ENCODE data around the gene XIRP2. TPM values are rescaled to one million over a fixed set of nuclear protein-coding genes. Genes with fewer than 3 reads are reported as not detected.
"Not testable (repeated sequence)": the region's sequence is repeated elsewhere in the genome, so short reads cannot be mapped to it uniquely, and the experiment has no call there.

The XIRP2 gene
- total RNA-seq, 1 donor from 2014 or later: 0.14 TPM

GRCh38 chr2:167264380-167264779, 376.1 kb downstream of the XIRP2 start:
- no peaks in the 10 kb centered on the region for H3K4me1 ChIP-seq
- H3K4me3 ChIP-seq: no peak overlapping the region
- H3K9me3 ChIP-seq: no peaks in the 10 kb centered on the region
- no peaks in the 10 kb centered on the region for H3K27me3 ChIP-seq
- ATAC-seq (peak; percentile 36), DNase-seq (no peak)
- H3K36me3 ChIP-seq: no peaks in the 10 kb centered on the region
- no peak for TF ChIP-seq CTCF (IDR thresholded peaks at IDR 0.05)
- intact Hi-C loops (cut with DNase I): no loop called here
- H3K27ac ChIP-seq: no peak overlapping the region

GRCh38 chr2:167265004-167265403, 376.7 kb downstream of the XIRP2 start:
- no peak for DNase-seq
- intact Hi-C loops (cut with DNase I): no loop called here
- no peaks in the 10 kb centered on the region for H3K36me3 ChIP-seq
- no peak for TF ChIP-seq CTCF (IDR thresholded peaks at IDR 0.05)
- ATAC-seq: no peak
- no peak overlapping the region for H3K27ac ChIP-seq
- no peak overlapping the region for H3K4me3 ChIP-seq
- no peaks in the 10 kb centered on the region for H3K9me3 ChIP-seq
- H3K4me1 ChIP-seq: no peaks in the 10 kb centered on the region
- no peaks in the 10 kb centered on the region for H3K27me3 ChIP-seq

- no peaks in the 10 kb centered on the region for H3K27me3 ChIP-seq
- ATAC-seq (no peak), DNase-seq (no peak)
- no peaks in the 10 kb centered on the region for H3K4me1 ChIP-seq
- H3K27ac ChIP-seq: no peak overlapping the region
- no peak for TF ChIP-seq CTCF (IDR thresholded peaks at IDR 0.05)
- intact Hi-C loops (cut with DNase I): no loop called here
- H3K4me3 ChIP-seq: no peak overlapping the region
- H3K9me3 ChIP-seq: no peaks in the 10 kb centered on the region
- H3K36me3 ChIP-seq: no peaks in the 10 kb centered on the region
Measured at GRCh38 chr2:167265722-167266121, 377.4 kb downstream of the XIRP2 start.

DNA sequence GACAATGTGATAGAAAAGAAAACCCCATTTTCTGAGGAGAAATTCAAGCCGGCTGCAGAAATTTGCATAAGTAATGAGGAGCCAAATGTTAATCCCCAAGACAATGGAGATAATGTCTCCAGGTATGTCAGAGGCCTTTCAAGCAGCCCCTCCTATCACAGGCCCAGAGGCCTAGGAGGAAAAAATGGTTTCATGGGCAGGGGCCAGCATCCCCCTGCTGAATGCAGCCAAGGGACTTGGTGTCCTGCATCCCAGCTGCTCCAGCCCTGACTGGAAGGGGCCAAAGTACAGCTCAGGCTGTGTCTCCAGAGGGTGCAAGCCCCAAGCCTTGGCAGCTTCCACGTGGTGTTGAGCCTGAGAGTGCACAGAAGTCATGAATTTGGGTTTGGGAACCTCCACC, 380.0 kb downstream of the XIRP2 start:
- H3K9me3 ChIP-seq; H3K27me3 ChIP-seq; ATAC-seq; DNase-seq; H3K36me3 ChIP-seq; H3K27ac ChIP-seq; H3K4me1 ChIP-seq; intact Hi-C loops (cut with DNase I); H3K4me3 ChIP-seq: not testable (repeated sequence)

DNA sequence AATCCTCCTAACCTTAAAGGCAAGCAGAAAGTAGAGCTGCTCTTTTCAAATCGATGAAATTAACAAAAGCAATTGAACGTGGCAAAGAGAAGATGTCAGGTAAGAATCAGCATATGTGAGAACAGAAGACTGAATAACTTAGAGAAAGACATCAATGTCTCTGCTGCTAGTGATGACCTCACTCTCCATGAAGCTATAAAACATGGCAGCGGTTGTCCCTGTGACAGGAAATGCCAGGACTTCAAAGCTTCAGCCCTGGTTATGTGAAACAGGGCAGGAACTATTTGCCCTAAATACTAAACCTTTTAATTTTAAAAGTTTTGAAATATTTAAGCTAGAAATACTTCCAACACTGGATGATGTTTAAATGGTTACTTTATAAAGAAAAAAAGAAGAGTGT, 383.7 kb downstream of the XIRP2 start:
- H3K27ac ChIP-seq: no peak overlapping the region
- no peak for ATAC-seq
- H3K9me3 ChIP-seq: no peaks in the 10 kb centered on the region
- no peak overlapping the region for H3K4me3 ChIP-seq
- TF ChIP-seq CTCF (IDR thresholded peaks at IDR 0.05): no peak
- no peaks in the 10 kb centered on the region for H3K27me3 ChIP-seq
- no peaks in the 10 kb centered on the region for H3K36me3 ChIP-seq
- intact Hi-C loops (cut with DNase I): no loop called here
- H3K4me1 ChIP-seq: no peaks in the 10 kb centered on the region
- DNase-seq: no peak

DNA sequence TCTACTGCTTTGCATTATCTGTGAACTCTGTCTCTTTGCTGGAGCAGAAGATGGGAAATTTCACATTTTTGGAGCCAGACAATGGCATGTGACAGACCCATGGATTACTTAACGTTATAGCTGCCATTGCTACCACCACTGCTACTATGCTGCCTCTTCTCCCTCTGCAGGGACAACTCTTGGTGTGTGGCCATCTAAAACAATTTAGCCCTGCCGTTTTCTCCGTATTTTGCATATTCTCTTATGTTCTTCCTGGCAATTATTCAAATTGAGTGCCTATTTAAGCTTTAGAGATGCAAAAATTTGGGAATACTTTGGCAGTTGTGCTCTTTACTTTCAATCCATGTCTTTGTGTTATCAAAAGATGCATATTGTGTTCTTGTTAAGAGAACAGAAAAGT, 386.8 kb downstream of the XIRP2 start:
- DNase-seq (no peak), ATAC-seq (no peak)
- no peaks in the 10 kb centered on the region for H3K27me3 ChIP-seq
- no peak overlapping the region for H3K27ac ChIP-seq
- no peak overlapping the region for H3K4me3 ChIP-seq
- no peaks in the 10 kb centered on the region for H3K36me3 ChIP-seq
- intact Hi-C loops (cut with DNase I): no loop called here
- TF ChIP-seq CTCF (IDR thresholded peaks at IDR 0.05): no peak
- no peaks in the 10 kb centered on the region for H3K4me1 ChIP-seq
- no peaks in the 10 kb centered on the region for H3K9me3 ChIP-seq

All from upper lobe of right lung (tissue), 1 donor.